Measurements from ENCODE around the gene GPATCH4. TPM values are rescaled to one million over a fixed set of nuclear protein-coding genes. Genes with fewer than 3 reads are reported as not detected.

Gene GPATCH4
- total RNA-seq, 1 experiment from 2014 or later = 71.7 TPM

DNA sequence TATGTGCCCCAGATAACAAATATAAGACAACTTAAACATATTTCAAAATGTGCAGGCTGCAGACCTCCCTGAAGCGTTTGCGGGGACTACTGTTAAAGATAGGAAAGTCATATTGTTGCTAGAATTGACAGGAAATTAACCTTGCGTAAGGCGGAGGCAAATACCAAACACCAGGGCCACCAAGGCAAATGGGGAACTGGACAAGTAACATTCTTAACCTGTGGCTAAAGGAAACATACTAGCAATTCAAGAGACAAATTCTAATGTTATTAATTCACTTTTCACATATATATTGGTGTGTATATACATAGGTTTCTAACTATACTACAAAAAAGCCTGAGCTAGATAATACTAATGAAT, 24.8 kb upstream of the GPATCH4 start:
- Histone ChIP-seq H2AFZ (ENCODE audit: low read length) (no peak overlapping the region), H4K91ac (ENCODE audit: insufficient read length, low read depth, low read length) (no peak overlapping the region), H2AK5ac (ENCODE audit: insufficient read length, low read length) (no peak overlapping the region), H4K8ac (replicated peaks; ENCODE audit: insufficient read length, low read depth, low read length) (no peak overlapping the region), H3K4me2 (ENCODE audit: insufficient read depth, insufficient read length, low read length) (peak overlapping the region; percentile 56), H3K14ac (ENCODE audit: insufficient read depth, low read length) (no peak overlapping the region), H3K9ac (ENCODE audit: extremely low read depth, insufficient read length, low read length) (no peak overlapping the region), H3K27ac (ENCODE audit: insufficient read length, low read depth, low read length) (no peak overlapping the region), H3K27me3 (ENCODE audit: insufficient read depth, low read length) (peaks cover 21% of the 10 kb centered on the region), H3T11ph (ENCODE audit: low read length) (no peak overlapping the region), H3K79me2 (ENCODE audit: insufficient read depth, low read length) (no peaks in the 10 kb centered on the region), H3K18ac (ENCODE audit: insufficient read length, low read depth, low read length) (no peak overlapping the region), H3K56ac (ENCODE audit: insufficient read length, low read depth, low read length) (no peak overlapping the region), H2BK15ac (ENCODE audit: low read depth, low read length) (no peak overlapping the region), H2BK5ac (ENCODE audit: insufficient read length, low read length) (no peak overlapping the region), H3K23ac (ENCODE audit: insufficient read length, low read depth, low read length) (no peak overlapping the region), H2BK12ac (ENCODE audit: insufficient read length, low read depth, low read length) (no peak overlapping the region), H3K4ac (ENCODE audit: low read depth, low read length) (no peak overlapping the region), H4K20me1 (ENCODE audit: control insufficient read depth, insufficient read depth, insufficient read length) (no peaks in the 10 kb centered on the region), H2BK20ac (ENCODE audit: low read depth, low read length, poor library complexity, severe bottlenecking) (no peak overlapping the region), H3K23me2 (ENCODE audit: insufficient read length, low read depth, low read length, poor library complexity, severe bottlenecking) (peaks cover 19% of the 10 kb centered on the region), H3K79me1 (ENCODE audit: insufficient read depth, low read depth, low read length, poor library complexity, severe bottlenecking) (no peaks in the 10 kb centered on the region), H3K9me3 (ENCODE audit: control insufficient read depth, low read depth, low read length) (no peaks in the 10 kb centered on the region), H3K4me1 (ENCODE audit: insufficient read depth, low read length) (no peaks in the 10 kb centered on the region), H4K5ac (ENCODE audit: insufficient read length, low read depth, low read length) (no peak overlapping the region), H2BK120ac (ENCODE audit: low read depth, low read length, poor library complexity, severe bottlenecking) (no peak overlapping the region)
- no peaks in the 10 kb centered on the region; a peak in 1 of 5 replicates for H3K9me3 Mint-ChIP-seq
- H3K27me3 Mint-ChIP-seq (ENCODE audit: low read depth) = peaks cover 88% of the 10 kb centered on the region
- TF ChIP-seq, protein P1, sequence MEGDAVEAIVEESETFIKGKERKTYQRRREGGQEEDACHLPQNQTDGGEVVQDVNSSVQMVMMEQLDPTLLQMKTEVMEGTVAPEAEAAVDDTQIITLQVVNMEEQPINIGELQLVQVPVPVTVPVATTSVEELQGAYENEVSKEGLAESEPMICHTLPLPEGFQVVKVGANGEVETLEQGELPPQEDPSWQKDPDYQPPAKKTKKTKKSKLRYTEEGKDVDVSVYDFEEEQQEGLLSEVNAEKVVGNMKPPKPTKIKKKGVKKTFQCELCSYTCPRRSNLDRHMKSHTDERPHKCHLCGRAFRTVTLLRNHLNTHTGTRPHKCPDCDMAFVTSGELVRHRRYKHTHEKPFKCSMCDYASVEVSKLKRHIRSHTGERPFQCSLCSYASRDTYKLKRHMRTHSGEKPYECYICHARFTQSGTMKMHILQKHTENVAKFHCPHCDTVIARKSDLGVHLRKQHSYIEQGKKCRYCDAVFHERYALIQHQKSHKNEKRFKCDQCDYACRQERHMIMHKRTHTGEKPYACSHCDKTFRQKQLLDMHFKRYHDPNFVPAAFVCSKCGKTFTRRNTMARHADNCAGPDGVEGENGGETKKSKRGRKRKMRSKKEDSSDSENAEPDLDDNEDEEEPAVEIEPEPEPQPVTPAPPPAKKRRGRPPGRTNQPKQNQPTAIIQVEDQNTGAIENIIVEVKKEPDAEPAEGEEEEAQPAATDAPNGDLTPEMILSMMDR (conservative IDR thresholded peaks at IDR 0.05) = no peak; the same call in 1 of the 3 replicates
- no peaks in the 10 kb centered on the region for H3K36me3 Mint-ChIP-seq (ENCODE audit: insufficient read depth in 1 of 3, low read depth in 3 of 3)
- no peak for DNase-seq
- WGBS (ENCODE audit: extremely low coverage, insufficient read length, low lambda C conversion rate) = no CpG with 5 or more reads among the region's 4 CpGs
- H3K4me1 Mint-ChIP-seq = peaks cover 6 to 7% of the 10 kb centered on the region in 2 experiments
- H3K4me3 Mint-ChIP-seq = peak overlapping the region in 1 of 2 experiments; percentile 86; a peak in 2 of 5 replicates
- H3K27ac Mint-ChIP-seq = no peak overlapping the region
